HEK293 (cell line): ENCODE results near the gene SRF.

Source experiments
- GLI2 ChIP-seq: fragments of 450-650 bp; formaldehyde crosslinking; IDR thresholded peaks from 2 replicates; pipeline ENCODE4; 2017; ENCODE audit warnings: missing biosample characterization, missing genetic modification characterization, low read depth, borderline replicate concordance
- GLIS2 ChIP-seq: fragments of 450-650 bp; formaldehyde crosslinking; IDR thresholded peaks from 2 replicates; pipeline ENCODE4 v1.5.1; 2016; ENCODE audit warnings: missing biosample characterization, missing genetic modification characterization
- IKZF3 ChIP-seq: fragments of 450-650 bp; IDR thresholded peaks from 2 replicates; pipeline ENCODE4 v1.5.0; 2018; ENCODE audit warnings: missing biosample characterization, mild to moderate bottlenecking, missing genetic modification characterization, moderate library complexity
- KLF8 ChIP-seq: fragments of 450-650 bp; formaldehyde crosslinking; IDR thresholded peaks from 2 replicates; pipeline ENCODE4 v1.5.1; 2016; ENCODE audit warnings: missing biosample characterization, missing genetic modification characterization
- OSR2 ChIP-seq: fragments of 450-650 bp; formaldehyde crosslinking; IDR thresholded peaks from 2 replicates; pipeline ENCODE4 v1.5.1; 2016; ENCODE audit warnings: missing biosample characterization, missing genetic modification characterization
- ZBTB1 ChIP-seq: fragments of 450-650 bp; formaldehyde crosslinking; IDR thresholded peaks from 2 replicates; pipeline ENCODE4 v1.5.1; 2016; ENCODE audit warnings: missing biosample characterization, missing genetic modification characterization
- ZNF138 ChIP-seq: fragments of 450-650 bp; formaldehyde crosslinking; IDR thresholded peaks from 2 replicates; pipeline ENCODE4 v1.5.1; 2016; ENCODE audit warnings: missing biosample characterization, missing genetic modification characterization, borderline replicate concordance
- ZNF140 ChIP-seq: fragments of 450-650 bp; formaldehyde crosslinking; IDR thresholded peaks from 2 replicates; pipeline ENCODE4 v1.5.1; 2016; ENCODE audit warnings: missing biosample characterization, missing genetic modification characterization
- ZNF146 ChIP-seq: fragments of 450-650 bp; formaldehyde crosslinking; IDR thresholded peaks from 2 replicates; pipeline ENCODE4 v1.5.1; 2016; ENCODE audit warnings: missing biosample characterization, missing genetic modification characterization
- ZNF174 ChIP-seq: fragments of 450-650 bp; formaldehyde crosslinking; IDR thresholded peaks from 2 replicates; pipeline ENCODE4 v1.5.0; 2017; ENCODE audit warnings: missing biosample characterization, mild to moderate bottlenecking, missing genetic modification characterization
- ZNF221 ChIP-seq: fragments of 450-650 bp; formaldehyde crosslinking; IDR thresholded peaks from 2 replicates; pipeline ENCODE4 v1.5.1; 2017; ENCODE audit warnings: missing biosample characterization, missing genetic modification characterization, borderline replicate concordance
- ZNF311 ChIP-seq: fragments of 450-650 bp; formaldehyde crosslinking; IDR thresholded peaks from 2 replicates; pipeline ENCODE4 v1.5.1; 2017; ENCODE audit warnings: missing biosample characterization, missing genetic modification characterization, borderline replicate concordance
- ZNF335 ChIP-seq: fragments of 450-650 bp; formaldehyde crosslinking; conservative IDR thresholded peaks from 2 replicates; pipeline ENCODE4 v1.5.1; 2016; ENCODE audit warnings: missing biosample characterization, missing genetic modification characterization
- ZNF354C ChIP-seq: fragments of 450-650 bp; formaldehyde crosslinking; IDR thresholded peaks from 2 replicates; pipeline ENCODE4 v1.5.1; 2016; ENCODE audit warnings: missing biosample characterization, missing genetic modification characterization, low read depth, borderline replicate concordance
- ZNF366 ChIP-seq: fragments of 450-650 bp; formaldehyde crosslinking; conservative IDR thresholded peaks from 2 replicates; pipeline ENCODE4 v1.5.1; 2016; ENCODE audit warnings: missing biosample characterization, missing genetic modification characterization
- ZNF391 ChIP-seq: fragments of 450-650 bp; formaldehyde crosslinking; IDR thresholded peaks from 2 replicates; pipeline ENCODE4 v1.5.1; 2016; ENCODE audit warnings: low read depth, missing biosample characterization, missing genetic modification characterization, borderline replicate concordance
- ZNF423 ChIP-seq: fragments of 450-650 bp; formaldehyde crosslinking; IDR thresholded peaks from 2 replicates; pipeline ENCODE4 v1.5.1; 2016; ENCODE audit warnings: missing biosample characterization, missing genetic modification characterization
- ZNF501 ChIP-seq: fragments of 450-650 bp; formaldehyde crosslinking; IDR thresholded peaks from 2 replicates; pipeline ENCODE4 v1.5.1; 2016; ENCODE audit warnings: missing biosample characterization, missing genetic modification characterization
- ZNF510 ChIP-seq: fragments of 450-650 bp; formaldehyde crosslinking; IDR thresholded peaks from 2 replicates; pipeline ENCODE4 v1.5.1; 2018; ENCODE audit warnings: mild to moderate bottlenecking, missing genetic modification characterization, missing biosample characterization; ENCODE audit not compliant: insufficient replicate concordance
- ZNF558 ChIP-seq: fragments of 450-650 bp; formaldehyde crosslinking; IDR thresholded peaks from 2 replicates; pipeline ENCODE4 v1.5.1; 2016; ENCODE audit warnings: missing biosample characterization, missing genetic modification characterization
- ZNF596 ChIP-seq: fragments of 450-650 bp; IDR thresholded peaks from 2 replicates; pipeline ENCODE4 v1.5.0; 2018; ENCODE audit warnings: missing biosample characterization, mild to moderate bottlenecking, missing genetic modification characterization, moderate library complexity
- ZNF626 ChIP-seq: fragments of 450-650 bp; sonication (Bioruptor Pico); formaldehyde crosslinking; IDR thresholded peaks from 2 replicates; pipeline ENCODE4 v1.5.1; 2018; ENCODE audit warnings: missing biosample characterization, missing genetic modification characterization, inconsistent platforms
- ZNF677 ChIP-seq: fragments of 450-650 bp; IDR thresholded peaks from 2 replicates; pipeline ENCODE4 v1.5.0; 2018; ENCODE audit warnings: missing biosample characterization, mild to moderate bottlenecking, missing genetic modification characterization, moderate library complexity
- ZNF843 ChIP-seq: fragments of 450-650 bp; formaldehyde crosslinking; IDR thresholded peaks from 2 replicates; pipeline ENCODE4 v1.5.1; 2016; ENCODE audit warnings: missing biosample characterization, missing genetic modification characterization
- TF ChIP-seq, protein P1 (sequence below): fragments of 450-650 bp; formaldehyde crosslinking; IDR thresholded peaks from 2 replicates; pipeline ENCODE4 v1.5.1; 2016; ENCODE audit warnings: missing biosample characterization, missing genetic modification characterization, low read depth
- TF ChIP-seq, protein P2 (sequence below): fragments of 450-650 bp; formaldehyde crosslinking; IDR thresholded peaks from 2 replicates; pipeline ENCODE4 v1.5.1; 2016; ENCODE audit warnings: missing biosample characterization, missing genetic modification characterization
- TF ChIP-seq, protein P3 (sequence below): fragments of 450-650 bp; formaldehyde crosslinking; conservative IDR thresholded peaks from 2 replicates; pipeline ENCODE4 v1.5.1; 2016; ENCODE audit warnings: low read depth, missing biosample characterization, missing genetic modification characterization
- TF ChIP-seq, protein P4 (sequence below): fragments of 450-650 bp; formaldehyde crosslinking; optimal IDR thresholded peaks from 2 replicates; pipeline ENCODE3; 2016; ENCODE audit warnings: missing biosample characterization, mild to moderate bottlenecking, missing genetic modification characterization
- TF ChIP-seq, protein P5 (sequence below): fragments of 450-650 bp; formaldehyde crosslinking; IDR thresholded peaks from 2 replicates; pipeline ENCODE4 v1.5.1; 2017; ENCODE audit warnings: missing biosample characterization, missing genetic modification characterization

SRF gene

DNA sequence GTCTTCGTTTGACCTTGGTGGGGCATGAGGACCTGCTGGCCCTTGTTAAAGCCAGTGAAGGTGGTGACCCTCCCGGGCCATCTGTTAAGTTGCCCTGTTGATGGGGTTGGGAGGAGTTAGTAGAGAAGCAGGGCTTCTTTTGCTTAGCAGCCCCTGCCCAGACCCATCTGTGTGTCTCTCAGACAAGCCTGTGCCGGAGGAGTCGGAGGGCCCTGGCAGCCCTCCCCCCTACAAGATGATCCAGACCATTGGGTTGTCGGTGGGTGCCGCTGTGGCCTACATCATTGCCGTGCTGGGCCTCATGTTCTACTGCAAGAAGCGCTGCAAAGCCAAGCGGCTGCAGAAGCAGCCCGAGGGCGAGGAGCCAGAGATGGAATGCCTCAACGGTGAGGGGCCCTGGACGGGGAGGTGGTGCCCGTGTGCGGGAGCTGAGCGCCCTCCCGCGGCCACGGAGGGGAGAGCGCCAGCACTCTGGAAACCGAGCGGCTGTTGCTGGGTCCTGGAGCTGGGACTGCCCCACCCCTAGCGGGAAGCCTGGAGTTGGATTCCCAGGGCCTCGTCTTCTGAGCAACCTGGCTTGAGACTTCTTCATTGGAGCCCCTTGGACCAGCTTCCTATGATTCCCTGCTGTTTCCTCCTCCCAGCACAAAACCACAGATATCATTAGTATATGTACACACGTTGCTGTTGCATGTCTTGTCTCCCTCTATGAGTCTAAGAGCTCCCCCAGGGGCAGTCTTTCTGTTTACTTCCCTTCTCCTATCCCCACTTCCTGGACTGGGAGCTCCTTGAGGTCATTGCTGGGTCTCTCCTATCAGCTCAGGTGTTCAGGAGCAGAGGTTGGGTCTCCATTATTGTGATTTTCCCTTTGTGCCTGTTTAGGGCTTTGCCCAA is 27.6 kb upstream of the SRF start (continued):
- TF ChIP-seq ZNF423 (tag by site-specific recombination) (no peak), GLI2 (tag by site-specific recombination) (no peak), ZNF596 (tag by site-specific recombination) (no peak), KLF8 (tag by site-specific recombination) (peak; percentile 71), ZNF140 (tag by site-specific recombination) (no peak), ZNF221 (tag by site-specific recombination) (no peak), ZNF311 (tag by site-specific recombination) (no peak), ZNF146 (tag by site-specific recombination) (no peak), IKZF3 (tag by site-specific recombination) (no peak), GLIS2 (tag by site-specific recombination) (peak; percentile 36), ZNF843 (tag by site-specific recombination) (no peak), ZNF626 (tag by site-specific recombination) (no peak), ZNF138 (tag by site-specific recombination) (no peak), OSR2 (tag by site-specific recombination) (no peak; the same call in 1 of the 2 replicates), ZNF677 (tag by site-specific recombination) (no peak), ZNF391 (tag by site-specific recombination) (peak; percentile 87), ZNF174 (tag by site-specific recombination) (no peak), ZNF510 (no peak), ZBTB1 (no peak), ZNF366 (tag by site-specific recombination) (no peak), ZNF335 (tag by site-specific recombination) (peak; percentile 61), ZNF558 (tag by site-specific recombination) (peak; percentile 47; the same call in 1 of the 2 replicates), ZNF354C (no peak), ZNF501 (tag by site-specific recombination) (peak; percentile 75)
- TF ChIP-seq, protein P1, sequence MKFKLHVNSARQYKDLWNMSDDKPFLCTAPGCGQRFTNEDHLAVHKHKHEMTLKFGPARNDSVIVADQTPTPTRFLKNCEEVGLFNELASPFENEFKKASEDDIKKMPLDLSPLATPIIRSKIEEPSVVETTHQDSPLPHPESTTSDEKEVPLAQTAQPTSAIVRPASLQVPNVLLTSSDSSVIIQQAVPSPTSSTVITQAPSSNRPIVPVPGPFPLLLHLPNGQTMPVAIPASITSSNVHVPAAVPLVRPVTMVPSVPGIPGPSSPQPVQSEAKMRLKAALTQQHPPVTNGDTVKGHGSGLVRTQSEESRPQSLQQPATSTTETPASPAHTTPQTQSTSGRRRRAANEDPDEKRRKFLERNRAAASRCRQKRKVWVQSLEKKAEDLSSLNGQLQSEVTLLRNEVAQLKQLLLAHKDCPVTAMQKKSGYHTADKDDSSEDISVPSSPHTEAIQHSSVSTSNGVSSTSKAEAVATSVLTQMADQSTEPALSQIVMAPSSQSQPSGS (tag by site-specific recombination) = no peak
- TF ChIP-seq, protein P2, sequence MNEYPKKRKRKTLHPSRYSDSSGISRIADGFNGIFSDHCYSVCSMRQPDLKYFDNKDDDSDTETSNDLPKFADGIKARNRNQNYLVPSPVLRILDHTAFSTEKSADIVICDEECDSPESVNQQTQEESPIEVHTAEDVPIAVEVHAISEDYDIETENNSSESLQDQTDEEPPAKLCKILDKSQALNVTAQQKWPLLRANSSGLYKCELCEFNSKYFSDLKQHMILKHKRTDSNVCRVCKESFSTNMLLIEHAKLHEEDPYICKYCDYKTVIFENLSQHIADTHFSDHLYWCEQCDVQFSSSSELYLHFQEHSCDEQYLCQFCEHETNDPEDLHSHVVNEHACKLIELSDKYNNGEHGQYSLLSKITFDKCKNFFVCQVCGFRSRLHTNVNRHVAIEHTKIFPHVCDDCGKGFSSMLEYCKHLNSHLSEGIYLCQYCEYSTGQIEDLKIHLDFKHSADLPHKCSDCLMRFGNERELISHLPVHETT (tag by site-specific recombination) = peak; percentile 55; the same call in 1 of the 2 replicates
- TF ChIP-seq, protein P3, sequence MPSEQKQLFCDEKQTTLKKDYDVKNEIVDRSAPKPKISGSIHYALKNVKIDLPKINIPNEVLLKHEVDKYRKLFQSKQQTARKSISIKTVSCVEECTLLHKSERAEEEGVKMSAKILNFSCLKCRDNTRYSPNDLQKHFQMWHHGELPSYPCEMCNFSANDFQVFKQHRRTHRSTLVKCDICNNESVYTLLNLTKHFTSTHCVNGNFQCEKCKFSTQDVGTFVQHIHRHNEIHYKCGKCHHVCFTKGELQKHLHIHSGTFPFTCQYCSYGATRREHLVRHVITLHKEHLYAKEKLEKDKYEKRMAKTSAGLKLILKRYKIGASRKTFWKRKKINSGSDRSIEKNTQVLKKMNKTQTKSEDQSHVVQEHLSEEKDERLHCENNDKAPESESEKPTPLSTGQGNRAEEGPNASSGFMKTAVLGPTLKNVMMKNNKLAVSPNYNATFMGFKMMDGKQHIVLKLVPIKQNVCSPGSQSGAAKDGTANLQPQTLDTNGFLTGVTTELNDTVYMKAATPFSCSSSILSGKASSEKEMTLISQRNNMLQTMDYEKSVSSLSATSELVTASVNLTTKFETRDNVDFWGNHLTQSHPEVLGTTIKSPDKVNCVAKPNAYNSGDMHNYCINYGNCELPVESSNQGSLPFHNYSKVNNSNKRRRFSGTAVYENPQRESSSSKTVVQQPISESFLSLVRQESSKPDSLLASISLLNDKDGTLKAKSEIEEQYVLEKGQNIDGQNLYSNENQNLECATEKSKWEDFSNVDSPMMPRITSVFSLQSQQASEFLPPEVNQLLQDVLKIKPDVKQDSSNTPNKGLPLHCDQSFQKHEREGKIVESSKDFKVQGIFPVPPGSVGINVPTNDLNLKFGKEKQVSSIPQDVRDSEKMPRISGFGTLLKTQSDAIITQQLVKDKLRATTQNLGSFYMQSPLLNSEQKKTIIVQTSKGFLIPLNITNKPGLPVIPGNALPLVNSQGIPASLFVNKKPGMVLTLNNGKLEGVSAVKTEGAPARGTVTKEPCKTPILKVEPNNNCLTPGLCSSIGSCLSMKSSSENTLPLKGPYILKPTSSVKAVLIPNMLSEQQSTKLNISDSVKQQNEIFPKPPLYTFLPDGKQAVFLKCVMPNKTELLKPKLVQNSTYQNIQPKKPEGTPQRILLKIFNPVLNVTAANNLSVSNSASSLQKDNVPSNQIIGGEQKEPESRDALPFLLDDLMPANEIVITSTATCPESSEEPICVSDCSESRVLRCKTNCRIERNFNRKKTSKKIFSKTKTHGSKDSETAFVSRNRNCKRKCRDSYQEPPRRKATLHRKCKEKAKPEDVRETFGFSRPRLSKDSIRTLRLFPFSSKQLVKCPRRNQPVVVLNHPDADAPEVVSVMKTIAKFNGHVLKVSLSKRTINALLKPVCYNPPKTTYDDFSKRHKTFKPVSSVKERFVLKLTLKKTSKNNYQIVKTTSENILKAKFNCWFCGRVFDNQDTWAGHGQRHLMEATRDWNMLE = peak; percentile 22; the same call in 1 of the 2 replicates
- TF ChIP-seq, protein P4, sequence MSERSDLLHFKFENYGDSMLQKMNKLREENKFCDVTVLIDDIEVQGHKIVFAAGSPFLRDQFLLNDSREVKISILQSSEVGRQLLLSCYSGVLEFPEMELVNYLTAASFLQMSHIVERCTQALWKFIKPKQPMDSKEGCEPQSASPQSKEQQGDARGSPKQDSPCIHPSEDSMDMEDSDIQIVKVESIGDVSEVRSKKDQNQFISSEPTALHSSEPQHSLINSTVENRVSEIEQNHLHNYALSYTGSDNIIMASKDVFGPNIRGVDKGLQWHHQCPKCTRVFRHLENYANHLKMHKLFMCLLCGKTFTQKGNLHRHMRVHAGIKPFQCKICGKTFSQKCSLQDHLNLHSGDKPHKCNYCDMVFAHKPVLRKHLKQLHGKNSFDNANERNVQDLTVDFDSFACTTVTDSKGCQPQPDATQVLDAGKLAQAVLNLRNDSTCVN (tag by site-specific recombination) = peak; percentile 28
- TF ChIP-seq, protein P5, sequence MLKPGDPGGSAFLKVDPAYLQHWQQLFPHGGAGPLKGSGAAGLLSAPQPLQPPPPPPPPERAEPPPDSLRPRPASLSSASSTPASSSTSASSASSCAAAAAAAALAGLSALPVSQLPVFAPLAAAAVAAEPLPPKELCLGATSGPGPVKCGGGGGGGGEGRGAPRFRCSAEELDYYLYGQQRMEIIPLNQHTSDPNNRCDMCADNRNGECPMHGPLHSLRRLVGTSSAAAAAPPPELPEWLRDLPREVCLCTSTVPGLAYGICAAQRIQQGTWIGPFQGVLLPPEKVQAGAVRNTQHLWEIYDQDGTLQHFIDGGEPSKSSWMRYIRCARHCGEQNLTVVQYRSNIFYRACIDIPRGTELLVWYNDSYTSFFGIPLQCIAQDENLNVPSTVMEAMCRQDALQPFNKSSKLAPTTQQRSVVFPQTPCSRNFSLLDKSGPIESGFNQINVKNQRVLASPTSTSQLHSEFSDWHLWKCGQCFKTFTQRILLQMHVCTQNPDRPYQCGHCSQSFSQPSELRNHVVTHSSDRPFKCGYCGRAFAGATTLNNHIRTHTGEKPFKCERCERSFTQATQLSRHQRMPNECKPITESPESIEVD = no peak
